OCI-LY7 (cell line): ENCODE data around the gene BCLAF1.

Experiments used
- CTCF ChIP-seq: fragments of 200-600 bp; sonication (generic); conservative IDR thresholded peaks from 2 replicates; pipeline ENCODE4 v1.5.1; 2014; ENCODE audit warnings: mild to moderate bottlenecking, antibody characterized with exemption, low read length, moderate library complexity, mixed read lengths
- EZH2phosphoT487 ChIP-seq: fragments of 200-600 bp; sonication (generic); IDR thresholded peaks from 2 replicates; pipeline ENCODE4 v1.6.1; 2018; ENCODE audit warnings: low read depth, borderline replicate concordance, mild to moderate bottlenecking, mixed run types, antibody characterized with exemption, low read length, moderate library complexity, mixed read lengths

- TF ChIP-seq CTCF = peak; percentile 53; the same call in 1 of the 2 replicates
- TF ChIP-seq EZH2phosphoT487 = no peak
Measured at GRCh38 chr6:136288566-136289326, 900 bp downstream of the BCLAF1 start.
